Sigmoid colon (tissue), 7 donors: ENCODE data around the gene MECR. TPM values are rescaled to one million over a fixed set of nuclear protein-coding genes. Genes with fewer than 3 reads are reported as not detected.

ENCODE experiments used
- DNase-seq: peaks from one replicate; pipeline ENCODE4 v3.0.0-alpha.2; 2019
- H3K27ac ChIP-seq, 4 donors: fragments of 200-600 bp; sonication (generic); one replicate each; pipeline ENCODE4 v1.5.1; 2016 to 2019; ENCODE audit warnings: mild to moderate bottlenecking in 1 of 4
- H3K27me3 ChIP-seq, 3 donors: fragments of 200-600 bp; sonication (generic); one replicate each; pipeline ENCODE4 v1.5.1; 2019; ENCODE audit warnings: mild to moderate bottlenecking in 1 of 3
- H3K36me3 ChIP-seq, 4 donors: fragments of 200-600 bp; sonication (generic); one replicate each; pipeline ENCODE4 v1.5.1; 2016 to 2019
- H3K4me1 ChIP-seq, 4 donors: fragments of 200-600 bp; sonication (generic); one replicate each; pipeline ENCODE4 v1.5.1; 2017 to 2019
- H3K4me3 ChIP-seq, 4 donors: fragments of 200-600 bp; sonication (generic); one replicate each; pipeline ENCODE4 v1.5.1; 2017 to 2019; ENCODE audit warnings: mild to moderate bottlenecking in 2 of 4, moderate library complexity in 1 of 4
- H3K9me3 ChIP-seq, 4 donors: fragments of 200-600 bp in 3 of 4; sonication (generic) in 3 of 4; one replicate each; pipeline versions ENCODE4 v1.5.1 to v1.6.1; 2013 to 2019
- CTCF ChIP-seq, 4 experiments: fragments of 450-650 bp in 3 of 4; fragments of 200-600 bp in 1 of 4; IDR thresholded peaks; one replicate each; pipeline ENCODE4 v1.5.1; 2016 to 2019; ENCODE audit warnings: antibody characterized with exemption in 4 of 4, mild to moderate bottlenecking in 3 of 4, moderate library complexity in 2 of 4
- EP300 ChIP-seq, 4 donors: sonication (generic); formaldehyde crosslinking; IDR thresholded peaks; one replicate each; pipeline ENCODE4 v1.6.1; 2017; ENCODE audit warnings: antibody characterized with exemption in 4 of 4
- POLR2A ChIP-seq, 2 donors: fragments of 450-650 bp; IDR thresholded peaks; one replicate each; pipeline ENCODE4 v1.6.1; 2016; ENCODE audit warnings: antibody characterized with exemption in 2 of 2, mild to moderate bottlenecking in 2 of 2, moderate library complexity in 2 of 2
- POLR2AphosphoS5 ChIP-seq, 4 donors: sonication (generic); formaldehyde crosslinking; IDR thresholded peaks; one replicate each; pipeline ENCODE4 v1.6.1; 2017; ENCODE audit warnings: antibody characterized with exemption in 4 of 4
- WGBS, 2 donors: extraction: QIAGEN DNeasy Blood & Tissue Kit; methylation state at CpG; one replicate each; pipeline ENCODE4 v1.1.7; 2013; 5-methylcytosine and 5-hydroxymethylcytosine counted together
- intact Hi-C: fragments of 100-400 bp; cut with DNase I; formaldehyde crosslinking; loops from one replicate; pipeline ENCODE4 v1.15.1; 2023
- polyA plus RNA-seq, 3 donors: library from polyadenylated mRNA; stranded (reverse); fragments of 200-250 nt; gene quantifications; one replicate each; pipeline ENCODE4 v1.2.3, GENCODE V29; 2013
- total RNA-seq, 4 donors: library from RNA; depleted of rRNA; stranded (reverse); fragments of >200 nt; gene quantifications; one replicate each; pipeline ENCODE4 v1.1.0, GENCODE V29; 2016
- donor health status: healthy with polysubstance abuse.
- donor health status: Bipolar disorder and iron deficiency.
- donor health status: healthy.

Gene MECR
- total and polyA plus RNA-seq, 7 donors, result 9.2 to 26.6 (median 17.1) TPM

- Histone ChIP-seq H3K4me3 (no peak overlapping the region), H3K27me3 (no peaks in the 10 kb centered on the region), H3K9me3 (no peaks in the 10 kb centered on the region), H3K27ac (peak overlapping the region; percentile 79 to 87 (median 84)), H3K4me1 (peaks cover 0 to 13% (median 12%) of the 10 kb centered on the region in 4 donors), H3K36me3 (peaks cover 9 to 62% (median 11%) of the 10 kb centered on the region in 4 donors)
- intact Hi-C loops, result loop anchor here (2.0 to 5.0 kb wide), 5 partner anchors 20 to 420 kb away; partner anchors contain the start of gene TMEM200B
- peak; percentile 98 for DNase-seq
- 29 to 35% methylated on average over 14 of the region's 14 CpGs for WGBS, 2 donors
- peak; percentile 89 to 96 (median 92) for TF ChIP-seq CTCF (IDR thresholded peaks at IDR 0.05)
- no peak for TF ChIP-seq EP300 (IDR thresholded peaks at IDR 0.05)
- TF ChIP-seq POLR2AphosphoS5 (IDR thresholded peaks at IDR 0.05), result peak in 3 of 4 donors; percentile 60 to 73 (median 64)
Observed at GRCh38 chr1:29202584-29203340, 28.0 kb downstream of the MECR start.

GRCh38 chr1:29202053-29202452, 28.7 kb downstream of the MECR start:
- TF ChIP-seq CTCF (IDR thresholded peaks at IDR 0.05) (no peak), POLR2A (IDR thresholded peaks at IDR 0.05) (no peak), POLR2AphosphoS5 (IDR thresholded peaks at IDR 0.05) (no peak), EP300 (IDR thresholded peaks at IDR 0.05) (no peak)
- no peak for DNase-seq
- 80 to 88% methylated on average over 1 of the region's 1 CpG for WGBS, 2 donors
- intact Hi-C loops, result loop anchor here (2.0 to 5.0 kb wide), 5 partner anchors 19 to 420 kb away; partner anchors contain the start of gene TMEM200B
- Histone ChIP-seq H3K27ac (peak overlapping the region; percentile 79 to 87 (median 84)), H3K9me3 (no peaks in the 10 kb centered on the region), H3K4me3 (no peak overlapping the region), H3K27me3 (no peaks in the 10 kb centered on the region), H3K36me3 (peaks cover 9 to 62% (median 11%) of the 10 kb centered on the region in 4 donors), H3K4me1 (peaks cover 0 to 20% (median 16%) of the 10 kb centered on the region in 4 donors)

- TF ChIP-seq POLR2A (IDR thresholded peaks at IDR 0.05), result no peak
- TF ChIP-seq EP300 (IDR thresholded peaks at IDR 0.05), result no peak
- TF ChIP-seq POLR2AphosphoS5 (IDR thresholded peaks at IDR 0.05), result no peak
- TF ChIP-seq CTCF (IDR thresholded peaks at IDR 0.05), result no peak
Observed at GRCh38 chr1:29201595-29202051, 29.1 kb downstream of the MECR start.

GRCh38 chr1:29200906-29201594, 29.7 kb downstream of the MECR start:
- Histone ChIP-seq H3K27ac (peak overlapping the region in 1 of 4 donors; percentile 82), H3K27me3 (no peaks in the 10 kb centered on the region), H3K9me3 (no peaks in the 10 kb centered on the region), H3K4me1 (peaks cover 0 to 30% (median 16%) of the 10 kb centered on the region in 4 donors), H3K4me3 (no peak overlapping the region), H3K36me3 (peaks cover 3 to 58% (median 11%) of the 10 kb centered on the region in 4 donors)
- no peak for TF ChIP-seq CTCF (IDR thresholded peaks at IDR 0.05)
- no peak for TF ChIP-seq POLR2A (IDR thresholded peaks at IDR 0.05)
- no peak for TF ChIP-seq POLR2AphosphoS5 (IDR thresholded peaks at IDR 0.05)
- TF ChIP-seq EP300 (IDR thresholded peaks at IDR 0.05), result no peak
- no peak for DNase-seq
- intact Hi-C loops, result loop anchor here (5.0 kb wide), 2 partner anchors 169 to 419 kb away; no protein-coding TSS in a partner anchor
- WGBS, 2 donors, result 85 to 91% methylated on average over 5 of the region's 5 CpGs

More at GRCh38 chr1:29201595-29202051, 29.1 kb downstream of the MECR start:
- H3K4me1 ChIP-seq, result peaks cover 0 to 25% (median 16%) of the 10 kb centered on the region in 4 donors
- no peaks in the 10 kb centered on the region for H3K27me3 ChIP-seq
- H3K27ac ChIP-seq, result peak overlapping the region; percentile 79 to 87 (median 84)
- intact Hi-C loops, result loop anchor here (2.0 to 5.0 kb wide), 5 partner anchors 19 to 419 kb away; partner anchors contain the start of gene TMEM200B
- WGBS, 2 donors, result 83 to 93% methylated on average over 6 of the region's 6 CpGs
- no peak overlapping the region for H3K4me3 ChIP-seq
- H3K9me3 ChIP-seq, result no peaks in the 10 kb centered on the region
- peaks cover 9 to 61% (median 11%) of the 10 kb centered on the region in 4 donors for H3K36me3 ChIP-seq
- DNase-seq, result no peak
